Smooth muscle cell (in vitro differentiated cells): ENCODE measurements around the gene POLR3B. TPM values are rescaled to one million over a fixed set of nuclear protein-coding genes. Genes with fewer than 3 reads are reported as not detected.

Source experiments
- DNase-seq: peaks from one replicate; lab custom pipeline; 2025; ENCODE audit not compliant: unreplicated experiment; lab: John Stamatoyannopoulos, UW
- H2AFZ ChIP-seq: fragments of 200-600 bp; sonication (generic); 2 replicates; pipeline ENCODE4 v1.6.0; 2016; ENCODE audit warnings: antibody characterized with exemption, low read depth, mild to moderate bottlenecking
- H3F3A ChIP-seq: fragments of 200-600 bp; sonication (generic); 2 replicates; pipeline ENCODE4 v1.6.0; 2017; ENCODE audit warnings: antibody characterized with exemption, low read depth
- H3K27ac ChIP-seq: fragments of 200-600 bp; sonication (generic); 2 replicates; pipeline ENCODE4 v1.5.1; 2016; ENCODE audit warnings: low read depth, mild to moderate bottlenecking
- H3K27me3 ChIP-seq: fragments of 200-600 bp; sonication (generic); 2 replicates; pipeline ENCODE4 v1.6.1; 2016; ENCODE audit warnings: low read depth, mild to moderate bottlenecking
- H3K36me3 ChIP-seq: fragments of 200-600 bp; sonication (generic); 2 replicates; pipeline ENCODE4 v1.5.1; 2016; ENCODE audit warnings: low read depth
- H3K4me1 ChIP-seq: fragments of 200-600 bp; sonication (generic); 2 replicates; pipeline ENCODE4 v1.5.1; 2016; ENCODE audit warnings: low read depth
- H3K4me2 ChIP-seq: fragments of 200-600 bp; sonication (generic); 2 replicates; pipeline ENCODE4 v1.6.0; 2016; ENCODE audit warnings: mild to moderate bottlenecking
- H3K4me3 ChIP-seq: fragments of 200-600 bp; sonication (generic); 2 replicates; pipeline ENCODE4 v1.5.1; 2016; ENCODE audit warnings: mild to moderate bottlenecking
- H3K79me2 ChIP-seq: fragments of 200-600 bp; sonication (generic); 2 replicates; pipeline ENCODE4 v1.6.0; 2016; ENCODE audit warnings: low read depth, mild to moderate bottlenecking
- H3K9ac ChIP-seq: fragments of 200-600 bp; sonication (generic); 2 replicates; pipeline ENCODE4 v1.6.0; 2016; ENCODE audit warnings: low read depth
- H3K9me3 ChIP-seq: fragments of 200-600 bp; sonication (generic); replicated peaks from 2 replicates; pipeline ENCODE4 v1.5.1; 2016; ENCODE audit warnings: low read depth
- H4K20me1 ChIP-seq: fragments of 200-600 bp; sonication (generic); 2 replicates; pipeline ENCODE4 v1.6.0; 2016; ENCODE audit warnings: low read depth
- WGBS: methylation state at CpG from one replicate; pipeline ENCODE4 v1.1.7; 2016; ENCODE audit warnings: low lambda C conversion rate; 5-methylcytosine and 5-hydroxymethylcytosine counted together
- polyA plus RNA-seq: library from polyadenylated mRNA; unstranded; fragments of >200 nt; fragmentation: Nextera tagmentation; extraction: Ambion mirVana; gene quantifications from 2 replicates; pipeline ENCODE4 v1.2.1, GENCODE V29; 2016
- total RNA-seq: library from RNA; depleted of rRNA; stranded (reverse); fragments of >200 nt; gene quantifications from 2 replicates; pipeline ENCODE4 v1.2.3, GENCODE V29; 2014
- TF ChIP-seq, protein P1 (sequence below): fragments of 200-600 bp; sonication (generic); IDR thresholded peaks from 2 replicates; pipeline ENCODE4 v1.5.1; 2017; ENCODE audit warnings: borderline replicate concordance, mild to moderate bottlenecking, antibody characterized with exemption; ENCODE audit not compliant: insufficient read depth, poor library complexity, severe bottlenecking

Gene POLR3B
- total and polyA plus RNA-seq, 2 experiments from 2014 or later = 7.3 to 7.5 TPM

DNA sequence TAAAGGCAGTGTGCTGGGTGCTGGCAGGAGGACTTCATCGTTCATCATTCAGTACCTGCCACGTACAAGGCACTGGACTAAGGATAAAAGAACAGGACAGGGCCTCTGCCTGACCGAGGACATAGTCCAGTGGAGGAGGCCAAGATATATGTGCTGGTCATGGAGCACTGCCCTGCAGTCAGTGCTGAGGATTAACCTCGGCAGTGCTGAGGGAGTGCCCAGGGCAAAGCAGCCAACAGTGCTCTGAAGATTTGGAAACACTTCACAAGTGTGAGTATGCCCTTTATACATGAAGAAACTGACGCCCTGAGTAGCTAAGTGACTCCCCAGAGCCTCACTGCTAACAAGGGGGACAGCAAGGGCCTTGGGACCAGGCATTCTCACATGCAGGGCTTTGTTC, 153.8 kb downstream of the POLR3B start:
- Histone ChIP-seq H3K4me3 (no peak overlapping the region), H4K20me1 (no peaks in the 10 kb centered on the region), H3K4me1 (no peaks in the 10 kb centered on the region), H3F3A (no peaks in the 10 kb centered on the region), H3K79me2 (no peaks in the 10 kb centered on the region), H2AFZ (no peak overlapping the region), H3K27me3 (no peaks in the 10 kb centered on the region), H3K9me3 (no peaks in the 10 kb centered on the region), H3K9ac (no peak overlapping the region), H3K27ac (no peak overlapping the region), H3K4me2 (no peak overlapping the region), H3K36me3 (no peaks in the 10 kb centered on the region)
- no peak for DNase-seq
- WGBS = 94% methylated on average over 5 of the region's 5 CpGs
- TF ChIP-seq, protein P1, sequence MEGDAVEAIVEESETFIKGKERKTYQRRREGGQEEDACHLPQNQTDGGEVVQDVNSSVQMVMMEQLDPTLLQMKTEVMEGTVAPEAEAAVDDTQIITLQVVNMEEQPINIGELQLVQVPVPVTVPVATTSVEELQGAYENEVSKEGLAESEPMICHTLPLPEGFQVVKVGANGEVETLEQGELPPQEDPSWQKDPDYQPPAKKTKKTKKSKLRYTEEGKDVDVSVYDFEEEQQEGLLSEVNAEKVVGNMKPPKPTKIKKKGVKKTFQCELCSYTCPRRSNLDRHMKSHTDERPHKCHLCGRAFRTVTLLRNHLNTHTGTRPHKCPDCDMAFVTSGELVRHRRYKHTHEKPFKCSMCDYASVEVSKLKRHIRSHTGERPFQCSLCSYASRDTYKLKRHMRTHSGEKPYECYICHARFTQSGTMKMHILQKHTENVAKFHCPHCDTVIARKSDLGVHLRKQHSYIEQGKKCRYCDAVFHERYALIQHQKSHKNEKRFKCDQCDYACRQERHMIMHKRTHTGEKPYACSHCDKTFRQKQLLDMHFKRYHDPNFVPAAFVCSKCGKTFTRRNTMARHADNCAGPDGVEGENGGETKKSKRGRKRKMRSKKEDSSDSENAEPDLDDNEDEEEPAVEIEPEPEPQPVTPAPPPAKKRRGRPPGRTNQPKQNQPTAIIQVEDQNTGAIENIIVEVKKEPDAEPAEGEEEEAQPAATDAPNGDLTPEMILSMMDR = no peak

DNA sequence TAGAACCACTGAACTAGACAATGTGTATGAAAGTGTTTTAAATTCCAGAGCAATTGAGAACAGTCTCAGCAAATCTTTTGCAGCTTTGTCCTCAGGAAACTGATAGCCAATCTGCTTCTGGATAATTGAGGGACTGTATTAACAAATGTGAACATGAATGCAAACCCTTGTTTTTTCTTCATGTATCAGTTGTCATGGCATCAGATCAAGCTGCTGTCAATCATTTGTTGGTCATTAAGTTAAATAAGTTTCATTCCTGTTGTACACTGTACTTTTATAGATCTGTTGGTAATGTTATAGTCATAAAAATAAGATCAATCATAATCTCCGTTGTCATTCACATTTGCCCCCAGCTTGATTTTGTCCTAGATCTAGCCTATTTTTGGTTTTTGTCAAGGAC, 159.8 kb downstream of the POLR3B start:
- Histone ChIP-seq H4K20me1 (no peaks in the 10 kb centered on the region), H3K4me1 (no peaks in the 10 kb centered on the region), H3K27ac (no peak overlapping the region), H3K36me3 (no peaks in the 10 kb centered on the region), H3K9me3 (no peaks in the 10 kb centered on the region), H3K4me3 (no peak overlapping the region), H3K4me2 (no peak overlapping the region), H3F3A (no peaks in the 10 kb centered on the region), H3K9ac (no peak overlapping the region), H2AFZ (no peak overlapping the region), H3K79me2 (no peaks in the 10 kb centered on the region), H3K27me3 (no peaks in the 10 kb centered on the region)
- TF ChIP-seq, protein P1 = no peak
- WGBS = 93% methylated on average over 1 of the region's 1 CpG
- DNase-seq = no peak

DNA sequence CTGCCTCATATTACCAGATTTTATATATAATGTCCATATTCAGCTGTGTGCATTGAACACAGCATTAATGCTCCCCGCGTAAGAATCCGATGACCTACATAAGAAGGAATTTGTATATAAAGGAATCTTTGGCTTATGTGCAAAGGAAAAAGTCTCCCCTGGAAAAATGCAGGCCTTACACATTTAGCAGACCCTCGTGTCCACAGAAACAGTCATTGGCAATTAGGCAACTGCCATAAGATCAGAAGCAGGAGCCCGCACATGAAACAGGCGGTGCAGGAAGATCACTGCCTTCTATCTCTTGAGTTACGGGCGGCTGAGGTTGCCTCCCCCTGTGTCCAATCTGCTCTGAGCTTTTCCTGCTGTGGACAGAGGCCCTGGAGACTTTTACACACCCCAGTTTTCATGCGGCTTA, 162.1 kb downstream of the POLR3B start:
- 64% methylated on average over 9 of the region's 9 CpGs for whole genome bisulfite sequencing

DNA sequence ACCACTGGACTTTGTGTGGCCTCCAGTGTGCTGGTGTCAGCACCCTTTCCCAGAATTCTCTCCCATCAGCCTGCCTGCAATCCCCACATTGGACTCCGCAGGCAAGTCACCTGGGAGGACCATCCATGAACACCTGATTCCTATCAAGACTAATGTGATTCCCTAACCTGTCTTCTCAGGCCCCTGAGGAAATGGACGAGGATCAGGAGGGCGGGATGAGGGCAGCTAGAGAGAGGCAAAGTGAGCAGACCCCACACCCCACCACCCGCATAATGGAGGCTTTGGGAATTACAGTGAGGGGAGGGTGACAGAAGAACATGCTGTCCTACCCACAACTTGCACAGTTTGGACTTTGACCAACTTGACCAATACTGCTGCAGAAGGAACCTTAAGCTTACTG, 164.4 kb downstream of the POLR3B start:
- Histone ChIP-seq H3K9ac (no peak overlapping the region), H4K20me1 (no peaks in the 10 kb centered on the region), H3K27ac (no peak overlapping the region), H3K27me3 (no peaks in the 10 kb centered on the region), H3K4me3 (no peak overlapping the region), H3K9me3 (no peaks in the 10 kb centered on the region), H3F3A (no peaks in the 10 kb centered on the region), H3K4me2 (no peak overlapping the region), H3K79me2 (no peaks in the 10 kb centered on the region), H3K36me3 (no peaks in the 10 kb centered on the region), H2AFZ (no peak overlapping the region), H3K4me1 (no peaks in the 10 kb centered on the region)
- TF ChIP-seq, protein P1 = no peak
- 91% methylated on average over 4 of the region's 4 CpGs for WGBS
- no peak for DNase-seq

More for the DNA sequence above, 162.1 kb downstream of the POLR3B start:
- no peaks in the 10 kb centered on the region for H4K20me1 ChIP-seq
- no peaks in the 10 kb centered on the region for H3K79me2 ChIP-seq
- H3K4me2 ChIP-seq = no peak overlapping the region
- no peaks in the 10 kb centered on the region for H3F3A ChIP-seq
- H3K27me3 ChIP-seq = no peaks in the 10 kb centered on the region
- H3K4me3 ChIP-seq = no peak overlapping the region
- TF ChIP-seq, protein P1 = no peak
- H3K36me3 ChIP-seq = no peaks in the 10 kb centered on the region
- H3K9me3 ChIP-seq = no peaks in the 10 kb centered on the region
- no peak for DNase-seq
- no peaks in the 10 kb centered on the region for H3K4me1 ChIP-seq
- no peak overlapping the region for H3K9ac ChIP-seq
- H3K27ac ChIP-seq = no peak overlapping the region
- H2AFZ ChIP-seq = no peak overlapping the region
